T-helper 22 cell (primary cell): ENCODE data around the gene CYB561A3.
A peak's percentile ranks its signal among the peaks of the same experiment; 100 is the strongest.

Experiments used
- DNase-seq: peaks from one replicate; pipeline ENCODE4 v3.0.0-alpha.2; 2020; ENCODE audit warnings: low read depth

The CYB561A3 gene

DNA sequence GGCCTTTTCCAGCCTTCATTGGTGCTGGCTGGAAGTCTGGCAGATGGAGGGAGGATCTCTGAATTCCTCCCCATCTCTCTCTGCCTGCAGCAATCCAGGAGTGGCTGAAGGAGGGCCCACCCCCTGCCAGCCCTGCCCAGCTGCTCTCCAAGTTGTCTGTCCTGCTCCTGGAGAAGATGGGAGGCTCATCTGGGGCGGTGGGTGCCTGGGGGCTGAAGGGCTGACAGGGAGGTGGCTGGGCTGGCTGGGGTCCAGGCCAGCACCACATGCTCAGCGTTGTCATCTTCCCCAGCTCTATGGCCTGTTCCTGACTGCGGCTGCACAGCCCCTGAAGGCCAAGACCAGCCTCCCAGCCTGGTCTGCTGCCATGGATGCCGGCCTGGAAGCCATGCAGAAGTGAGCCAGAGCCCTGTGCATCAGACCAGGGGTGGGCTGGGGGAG, 16.5 kb downstream of the CYB561A3 start:
- no peak for DNase-seq

- no peak for DNase-seq
Measured at GRCh38 chr11:61343792-61344745, 17.6 kb downstream of the CYB561A3 start.

GRCh38 chr11:61342207-61342803, 19.4 kb downstream of the CYB561A3 start:
- DNase-seq = no peak

GRCh38 chr11:61341706-61342105, 20.0 kb downstream of the CYB561A3 start:
- DNase-seq = no peak

DNA sequence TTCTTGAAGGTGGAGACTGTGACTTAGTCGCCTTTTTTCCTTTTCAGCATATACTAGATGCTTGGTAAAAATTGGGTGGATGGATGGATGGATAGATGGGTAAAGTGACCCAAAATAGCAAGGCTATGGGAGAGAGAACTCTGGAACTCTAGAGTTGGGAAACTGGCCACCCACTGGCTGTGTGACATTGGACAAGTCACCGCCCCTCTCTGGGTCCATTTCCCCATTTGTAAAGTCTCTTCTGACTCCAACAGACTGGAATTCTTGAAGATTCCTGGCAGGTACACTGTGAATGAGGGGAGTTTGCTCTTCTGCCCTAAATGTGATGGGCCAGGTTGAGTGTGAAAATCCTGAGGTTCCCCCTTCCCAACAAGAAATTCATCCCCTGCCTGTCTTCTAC, 20.7 kb downstream of the CYB561A3 start:
- no peak for DNase-seq

DNA sequence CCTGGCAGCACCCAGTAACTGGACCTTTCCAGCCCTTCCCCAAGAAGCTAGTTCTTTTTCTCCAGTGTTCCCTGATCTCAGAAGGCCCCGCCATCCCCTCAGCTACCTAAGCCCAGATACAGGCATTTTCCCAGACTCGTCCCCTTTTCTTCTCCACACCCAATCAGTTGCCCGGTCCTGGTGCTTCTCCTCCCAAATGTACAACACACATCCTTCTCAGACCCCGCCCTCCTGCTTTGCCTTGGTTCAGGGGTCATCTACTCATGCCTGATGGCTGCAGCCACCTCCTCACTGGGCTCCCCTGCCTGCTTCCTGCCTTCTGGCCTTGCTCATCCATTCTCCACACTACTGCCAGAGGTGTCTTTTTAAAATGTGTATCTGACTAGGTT, 22.2 kb downstream of the CYB561A3 start:
- no peak for DNase-seq

DNA sequence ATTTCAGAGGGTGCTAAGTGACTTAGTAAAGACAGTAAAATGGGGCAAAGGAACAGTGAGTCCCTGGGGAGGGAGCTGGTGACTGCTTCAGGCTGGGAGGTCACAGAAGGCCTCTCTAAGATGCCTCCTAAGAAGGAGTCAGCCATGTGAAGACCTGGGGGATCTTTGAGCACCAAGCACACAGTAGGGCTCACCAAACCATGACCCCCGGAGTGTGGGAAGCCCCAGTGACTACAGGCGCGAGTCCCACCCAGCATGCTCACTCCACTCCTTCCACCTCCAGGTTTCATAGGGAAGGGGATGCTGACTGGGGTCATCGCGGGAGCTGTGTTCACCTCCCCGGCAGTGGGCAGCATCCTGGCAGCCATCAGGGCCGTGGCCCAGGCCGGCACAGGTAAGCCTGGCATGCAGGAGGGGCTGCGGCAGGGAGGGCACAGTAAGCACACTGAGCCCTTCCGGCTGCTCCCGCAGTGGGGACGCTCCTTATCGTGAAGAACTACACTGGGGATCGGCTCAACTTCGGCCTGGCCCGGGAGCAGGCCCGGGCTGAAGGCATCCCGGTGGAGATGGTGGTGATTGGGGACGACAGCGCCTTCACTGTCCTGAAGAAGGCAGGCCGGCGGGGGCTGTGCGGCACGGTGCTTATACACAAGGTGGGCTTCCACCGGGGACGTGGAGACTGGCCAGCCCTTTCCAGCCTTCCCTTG, 22.7 kb downstream of the CYB561A3 start:
- DNase-seq = no peak

GRCh38 chr11:61337706-61338470, 23.8 kb downstream of the CYB561A3 start:
- DNase-seq = no peak

DNA sequence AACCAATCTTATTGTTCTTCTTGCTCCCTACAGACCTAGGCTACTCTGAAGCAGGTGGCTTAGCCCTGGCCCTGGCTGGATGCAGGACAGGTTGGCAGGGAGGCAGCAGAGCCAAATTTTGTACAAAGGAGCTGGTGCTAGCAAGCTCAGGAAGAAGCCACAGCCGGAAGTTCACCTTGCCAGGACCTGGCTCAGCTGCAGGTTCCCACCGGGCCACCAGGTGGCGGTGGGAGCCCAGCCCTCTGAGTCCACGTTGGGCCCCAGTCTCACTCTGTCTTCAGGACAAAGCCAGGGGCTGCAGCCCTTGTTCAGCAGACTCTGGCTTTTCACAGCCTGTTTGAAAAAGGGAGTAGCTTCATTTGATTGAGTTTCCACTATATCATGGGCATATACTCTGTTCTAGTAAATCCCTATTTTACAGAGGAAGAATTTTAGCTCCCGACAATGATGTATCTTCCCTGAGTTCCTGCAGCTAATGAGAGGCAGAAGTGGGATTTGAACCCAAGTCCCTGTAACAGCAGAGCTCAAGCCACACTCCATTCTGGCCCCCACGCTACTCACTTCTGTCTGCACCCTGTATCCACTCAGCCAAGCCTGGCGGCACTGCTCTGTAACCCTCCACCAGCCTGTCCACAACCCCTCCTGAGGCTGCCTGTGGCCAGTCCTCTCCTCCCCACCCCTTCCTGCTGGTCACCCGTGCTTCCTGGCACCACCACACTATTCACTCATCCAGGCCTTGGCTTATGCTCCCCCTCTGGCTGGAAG, 25.3 kb downstream of the CYB561A3 start:
- peak; percentile 55 for DNase-seq

- no peak for DNase-seq
Measured at GRCh38 chr11:61335355-61335710, 26.3 kb downstream of the CYB561A3 start.

DNA sequence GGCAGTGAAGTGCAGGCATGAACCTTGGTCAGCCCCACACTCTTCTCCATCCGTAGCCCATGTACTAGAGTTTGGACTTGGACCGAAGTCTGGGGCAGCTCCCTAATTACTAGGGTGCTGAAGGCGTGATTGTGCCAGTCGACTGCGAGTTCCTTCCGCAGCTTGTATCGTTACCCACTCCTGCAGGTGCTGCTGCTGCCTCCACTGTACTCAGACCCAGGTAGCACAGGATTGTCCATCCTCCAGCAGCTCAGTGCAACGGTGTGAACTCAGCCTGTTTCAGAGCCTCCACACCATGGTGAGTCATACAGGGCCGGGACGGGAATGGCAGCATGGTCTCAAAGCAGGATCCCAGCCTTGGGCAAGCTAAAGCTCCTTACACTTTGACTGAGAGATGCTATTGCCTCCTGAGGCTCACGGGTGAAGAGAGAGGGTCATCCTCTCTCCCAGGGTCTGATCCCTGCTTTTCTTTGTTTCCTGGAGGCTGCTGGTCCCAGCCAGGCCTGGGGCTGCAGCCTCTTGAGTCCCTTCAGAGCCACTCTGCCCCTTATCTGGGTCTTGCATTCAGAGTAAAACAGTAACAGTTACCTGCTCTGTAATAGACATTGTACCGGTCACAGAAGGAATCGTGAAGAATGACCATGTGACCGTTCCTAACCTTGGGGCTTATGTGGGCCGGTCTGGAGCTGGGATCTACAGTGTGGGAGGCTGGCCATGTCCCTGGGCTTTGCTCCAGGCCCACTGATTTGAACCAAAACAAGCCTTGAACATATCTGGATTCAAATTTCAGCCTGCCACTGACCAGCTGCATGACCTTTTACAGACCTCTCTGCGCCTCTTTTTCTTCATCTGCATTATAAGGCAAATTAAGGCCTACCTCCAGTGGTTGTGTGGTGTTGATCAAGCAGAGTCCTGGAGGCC, 27.0 kb downstream of the CYB561A3 start:
- no peak for DNase-seq

DNA sequence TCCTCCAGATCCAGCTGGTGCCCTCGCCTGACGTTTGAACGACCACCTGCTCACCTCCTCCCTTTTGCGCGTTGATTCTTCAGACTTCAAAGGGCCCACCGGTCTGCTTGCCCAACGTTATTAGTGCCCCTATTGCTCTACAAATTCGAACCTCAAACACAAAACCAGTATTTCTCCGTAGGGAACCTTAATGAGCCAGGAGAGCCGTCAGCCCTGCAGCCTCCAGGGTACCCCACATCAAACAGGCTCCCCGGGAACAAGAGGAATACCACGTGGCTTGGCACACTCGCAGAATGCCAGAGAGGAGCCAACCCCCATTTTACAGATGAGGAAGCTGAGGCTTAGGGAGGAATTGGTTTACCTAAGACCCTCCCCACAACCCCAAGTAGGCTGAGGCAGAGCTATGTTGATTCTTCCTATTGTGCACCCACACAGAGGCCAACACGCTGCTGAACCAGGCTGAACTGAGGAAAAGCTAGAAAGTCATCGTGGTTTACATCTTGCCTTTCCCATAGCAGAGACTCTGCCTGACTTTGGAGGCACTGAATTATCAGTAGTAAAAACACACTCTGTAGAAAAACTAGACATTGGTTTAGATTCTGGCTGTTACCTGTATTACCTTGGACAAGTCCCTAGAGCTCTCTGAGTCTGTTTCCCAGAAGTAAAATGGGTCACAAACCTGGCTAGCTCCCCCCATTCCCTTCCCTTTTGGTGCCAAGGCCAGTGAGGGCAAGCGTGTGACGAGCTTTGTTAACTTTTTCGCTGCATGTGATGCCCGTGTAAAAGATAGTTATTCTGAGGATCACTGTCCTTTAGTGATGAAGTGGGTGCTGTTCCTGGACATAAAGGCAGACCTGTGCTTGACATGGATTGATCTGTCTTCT, 27.9 kb downstream of the CYB561A3 start:
- no peak for DNase-seq

- DNase-seq = peak; percentile 95
Measured at GRCh38 chr11:61332797-61333549, 28.7 kb downstream of the CYB561A3 start, which contains the start of the genes DDB1 and TKFC. DDB1 (minus strand) TSS chr11:61333105; CDS start chr11:61332968, 137 bp downstream. TKFC (plus strand) TSS chr11:61333228; CDS start chr11:61334729, 1,501 bp downstream.

DNA sequence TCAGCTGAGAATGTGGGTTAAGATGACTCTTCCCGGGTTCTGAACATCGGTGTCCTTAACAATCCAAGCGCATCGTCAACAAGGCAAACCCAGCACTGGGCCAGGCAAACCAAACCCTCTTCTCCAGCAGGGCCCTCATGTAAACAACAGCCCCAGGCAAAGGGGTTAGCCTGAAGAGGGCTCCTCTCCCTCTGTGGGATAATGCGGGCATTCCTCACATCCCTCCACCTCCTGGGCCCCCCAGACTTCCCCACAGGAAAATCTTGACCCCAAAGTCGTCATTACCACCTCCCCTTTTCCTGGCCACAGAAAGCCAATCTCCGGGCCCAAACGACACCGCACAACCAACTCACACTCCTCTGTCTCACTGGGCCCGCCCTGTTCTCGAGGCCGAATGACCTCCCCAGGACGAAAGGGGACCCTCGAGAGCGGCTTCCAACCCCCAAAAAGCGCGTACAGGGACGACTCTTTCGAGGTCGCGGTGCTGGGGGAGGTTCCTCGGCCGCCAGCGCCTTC, 29.3 kb downstream of the CYB561A3 start:
- DNase-seq = no peak

GRCh38 chr11:61331651-61332050, 30.0 kb downstream of the CYB561A3 start:
- no peak for DNase-seq

GRCh38 chr11:61329871-61330270, 31.8 kb downstream of the CYB561A3 start:
- DNase-seq = no peak

- DNase-seq = no peak
Measured at GRCh38 chr11:61328351-61328750, 33.3 kb downstream of the CYB561A3 start.

- no peak for DNase-seq
Measured at GRCh38 chr11:61327669-61328071, 34.0 kb downstream of the CYB561A3 start.
